Renal pelvis (tissue), 4 donors: ENCODE data around the gene MAP4K5. TPM values are rescaled to one million over a fixed set of nuclear protein-coding genes. Genes with fewer than 3 reads are reported as not detected.
"Not testable (repeated sequence)": the region's sequence is repeated elsewhere in the genome, so short reads cannot be mapped to it uniquely, and the experiment has no call there.

Experiments
- DNase-seq: peaks from one replicate; pipeline ENCODE4 v3.0.0-alpha.2; 2013
- polyA plus RNA-seq, 3 donors: library from polyadenylated mRNA; unstranded; fragments of 120-200 nt; gene quantifications; one replicate each; pipeline ENCODE4 v1.2.1, GENCODE V29; 2013; ENCODE audit not compliant: insufficient read length in 3 of 3

MAP4K5 gene
- polyA plus RNA-seq, 3 donors: 43.4 to 50.4 (median 50.2) TPM

DNA sequence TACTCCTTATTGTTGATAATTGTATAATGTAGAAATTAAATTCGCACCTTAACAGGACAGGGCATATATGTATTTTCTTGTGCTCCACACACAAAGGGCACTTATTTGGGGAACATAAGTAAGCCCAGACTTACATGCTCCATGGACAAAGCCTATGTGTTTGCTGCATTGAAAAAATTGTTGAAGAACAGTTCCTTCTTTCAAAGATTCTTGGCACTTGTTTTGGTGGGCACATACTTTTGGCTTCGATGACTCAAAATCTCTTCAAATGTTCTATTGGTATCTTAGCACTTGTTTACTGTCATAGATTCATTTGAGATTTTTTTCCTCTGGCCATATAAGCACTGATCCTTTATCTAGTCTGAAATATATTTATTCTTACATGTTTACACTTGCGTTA is 1.4 kb upstream of the MAP4K5 start:
- no peak for DNase-seq

DNA sequence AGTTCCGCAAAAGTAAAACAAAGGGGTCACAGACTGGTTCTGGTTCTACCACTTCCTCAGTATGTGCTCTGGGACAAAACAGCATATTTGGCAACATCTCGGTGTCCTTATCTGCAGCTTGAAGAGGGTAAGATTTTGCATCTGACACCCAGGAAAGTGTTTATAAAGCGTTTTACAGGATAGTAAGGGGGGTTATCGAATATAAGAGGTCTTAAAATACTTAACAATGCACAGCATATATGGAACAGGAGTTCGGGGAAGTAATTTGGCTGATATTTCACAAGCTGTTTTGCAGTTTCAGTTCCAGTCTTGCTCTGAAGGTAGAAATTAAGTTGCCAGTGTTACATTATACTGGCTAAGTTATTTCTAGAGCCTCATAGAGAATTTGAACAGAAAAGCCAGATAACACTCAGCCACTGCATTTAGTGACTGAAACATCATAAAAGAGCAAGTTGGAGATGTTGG is 904 bp upstream of the MAP4K5 start:
- no peak for DNase-seq

DNA sequence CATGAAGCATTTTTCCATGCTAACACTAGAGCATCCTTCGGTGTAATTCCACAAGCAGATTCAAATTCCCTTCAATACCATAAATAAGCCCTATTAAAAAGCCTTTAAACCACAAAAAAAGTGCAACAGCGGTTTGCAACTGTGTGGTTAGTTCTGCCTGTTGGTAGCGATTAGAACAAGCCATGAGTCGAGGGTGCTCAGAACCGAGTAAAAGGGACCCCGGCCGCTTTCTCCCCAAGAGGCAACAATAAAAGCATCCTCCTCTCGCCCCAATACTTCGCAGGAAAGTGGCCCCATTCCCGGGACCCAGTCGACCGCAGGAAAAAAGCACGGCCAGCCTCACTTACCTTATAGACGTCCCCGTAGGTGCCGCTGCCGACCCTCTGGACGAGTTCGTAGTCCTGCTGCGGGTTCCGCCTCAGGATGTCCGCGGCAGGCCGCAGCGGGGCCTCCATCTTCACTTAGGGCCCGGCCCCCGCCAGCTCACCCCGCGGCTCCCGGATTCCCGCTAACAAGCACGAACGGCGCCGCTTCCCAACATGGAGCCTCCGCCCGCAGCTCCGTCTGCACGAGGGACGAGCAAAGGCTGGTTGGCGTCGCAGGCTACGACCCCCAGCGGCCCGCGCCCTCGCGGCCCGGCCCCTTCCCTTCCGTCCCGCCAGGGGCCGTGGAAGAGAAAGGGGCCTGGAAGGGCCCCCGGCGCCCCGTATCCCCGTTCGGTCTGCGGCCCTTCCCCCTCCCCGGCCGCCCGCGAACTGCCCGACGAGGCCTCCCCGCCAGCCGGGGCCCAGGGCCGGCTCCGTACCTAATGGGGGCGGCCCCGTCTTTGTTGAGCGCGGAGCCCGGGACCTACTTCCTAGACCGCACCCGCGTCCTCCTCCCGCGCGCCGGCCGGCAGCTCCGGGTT is 521 bp downstream of the MAP4K5 start:
- DNase-seq: peak; percentile 60

DNA sequence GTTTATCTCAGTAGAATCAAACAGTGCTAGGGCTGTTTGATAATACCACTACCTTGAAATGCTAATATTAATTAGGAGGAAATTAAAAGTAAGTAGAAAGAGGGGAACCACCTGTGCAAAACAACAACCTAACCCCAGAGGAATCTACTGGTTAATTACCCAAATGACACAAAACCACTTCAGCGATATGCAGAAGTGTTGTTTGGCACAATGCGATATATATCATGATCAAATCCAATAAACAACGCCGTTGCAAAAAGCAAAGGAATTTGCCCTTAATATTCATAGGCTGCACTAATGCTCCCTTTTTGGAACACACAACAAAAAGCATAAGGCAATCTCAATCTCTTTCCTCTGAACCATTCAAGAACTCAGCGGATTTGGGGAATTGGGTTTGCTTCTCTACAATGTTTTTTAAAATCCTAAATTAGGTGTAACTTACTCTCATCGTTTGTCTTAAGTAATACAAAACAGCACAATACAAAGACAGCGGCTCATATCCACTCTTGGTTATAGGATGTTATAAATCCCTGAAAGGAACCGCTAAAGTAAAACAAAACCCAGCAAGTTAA is 1.5 kb downstream of the MAP4K5 start:
- DNase-seq: no peak

DNA sequence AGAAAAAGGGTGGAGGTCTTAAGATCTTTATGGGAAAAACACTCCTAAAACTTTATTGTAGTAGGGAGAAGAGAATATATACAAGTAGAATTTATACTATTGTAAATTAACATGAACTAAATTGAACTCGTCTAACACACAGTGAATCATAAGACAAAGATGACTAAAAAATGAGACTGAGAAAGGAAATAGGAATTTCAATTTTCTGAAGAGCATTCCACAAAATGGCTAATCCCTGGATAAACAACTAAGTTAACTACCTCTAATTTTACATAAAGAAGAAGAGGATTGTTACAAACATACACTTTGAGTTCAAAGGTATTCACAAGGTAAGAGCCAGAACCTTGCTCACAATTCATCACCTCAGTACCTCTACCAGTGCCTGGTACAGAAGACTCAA is 2.0 kb downstream of the MAP4K5 start:
- no peak for DNase-seq

DNA sequence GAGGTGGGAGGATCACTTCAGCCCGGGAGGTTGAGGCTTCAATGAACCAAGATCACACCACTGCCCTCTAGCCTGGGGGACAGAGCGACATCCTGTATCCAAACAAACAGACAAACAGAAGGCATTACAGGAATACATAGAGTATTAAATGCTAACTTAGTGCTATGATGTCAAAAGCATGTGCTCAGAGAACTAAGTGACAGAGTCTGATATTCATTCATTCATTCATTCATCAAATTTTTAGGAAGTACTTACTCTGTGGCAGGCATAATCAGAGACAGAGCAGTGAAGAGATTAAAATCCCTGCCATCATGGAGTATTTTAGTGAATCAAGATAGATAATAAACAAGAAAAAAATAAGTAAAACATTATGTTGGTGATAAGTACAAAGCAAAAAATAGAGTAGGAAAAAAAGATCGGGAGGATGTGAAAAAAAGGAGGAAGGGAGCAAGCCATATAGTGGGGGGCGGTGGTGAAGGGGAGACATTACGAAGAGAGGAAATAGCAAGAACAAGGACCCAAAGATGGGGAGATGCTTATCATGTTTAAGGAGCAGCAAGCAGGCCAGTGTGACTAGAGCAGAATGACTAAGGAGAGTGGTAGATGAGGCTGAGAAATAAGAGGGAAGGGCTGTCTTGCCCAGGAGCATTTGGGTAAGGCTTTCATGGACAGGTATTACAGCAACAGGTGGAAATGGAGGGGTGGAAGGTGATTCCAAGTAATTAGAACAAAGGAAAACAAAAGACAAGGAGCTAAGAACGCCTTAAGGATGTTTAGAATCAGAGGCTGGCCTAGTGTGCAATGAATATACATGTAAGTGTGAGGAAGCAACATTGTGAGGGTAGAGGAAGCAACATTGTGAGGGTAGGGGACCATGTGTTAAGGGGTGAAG is 2.8 kb downstream of the MAP4K5 start:
- no peak for DNase-seq

DNA sequence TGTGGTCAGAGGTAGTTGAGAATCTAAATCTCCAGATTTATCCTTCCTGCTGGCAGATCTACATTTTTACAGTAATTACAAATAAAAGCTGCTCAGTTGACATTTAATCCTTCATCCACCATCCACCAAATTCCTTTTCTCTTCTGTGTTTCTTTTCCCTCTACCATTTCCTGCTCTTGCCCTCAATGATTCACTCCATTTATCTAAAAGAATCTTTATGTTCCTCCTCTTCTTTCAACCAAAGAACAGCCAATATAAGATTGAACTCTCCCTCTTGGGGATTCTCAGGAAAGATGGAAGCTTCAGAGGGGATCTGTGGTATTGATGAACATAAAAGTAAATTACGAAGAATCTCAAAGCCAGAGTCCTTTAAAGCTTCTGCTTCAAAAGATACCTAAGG is 4.4 kb downstream of the MAP4K5 start:
- DNase-seq: no peak

DNA sequence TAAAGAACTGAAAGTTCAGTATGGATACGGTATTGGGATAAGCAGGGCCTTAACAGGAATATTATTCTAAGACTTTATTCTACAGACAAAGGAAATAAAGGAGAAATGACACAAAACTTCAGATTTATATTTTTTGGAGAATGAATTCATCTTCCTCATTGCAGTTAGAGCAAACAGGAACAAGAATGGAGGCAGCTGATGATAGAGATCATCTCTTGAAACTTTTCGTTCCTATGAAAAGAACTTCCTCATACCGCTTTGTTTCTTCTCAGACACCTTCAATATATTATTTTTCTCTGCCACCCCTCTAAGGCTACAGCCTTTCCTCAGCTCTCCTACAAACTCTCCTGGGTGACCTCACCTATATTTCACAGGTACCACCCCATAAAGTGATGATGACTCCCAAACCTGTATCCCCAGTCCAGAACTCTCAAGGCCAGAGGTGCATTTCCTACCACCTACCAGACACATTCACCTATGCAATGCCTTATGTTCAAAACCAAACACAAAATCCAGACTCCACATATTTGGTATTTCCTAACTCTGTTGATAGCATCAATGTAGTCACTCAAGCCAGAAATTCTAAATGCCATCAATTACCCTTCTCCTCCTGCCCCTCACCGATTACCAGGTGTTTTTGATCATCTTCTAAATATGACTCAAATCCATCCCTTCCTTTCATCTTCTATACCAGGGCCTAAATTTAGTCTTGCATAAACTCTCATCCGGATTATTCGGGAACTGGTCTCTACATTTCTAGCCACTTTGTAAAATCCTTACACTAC is 7.4 kb downstream of the MAP4K5 start:
- DNase-seq: no peak

DNA sequence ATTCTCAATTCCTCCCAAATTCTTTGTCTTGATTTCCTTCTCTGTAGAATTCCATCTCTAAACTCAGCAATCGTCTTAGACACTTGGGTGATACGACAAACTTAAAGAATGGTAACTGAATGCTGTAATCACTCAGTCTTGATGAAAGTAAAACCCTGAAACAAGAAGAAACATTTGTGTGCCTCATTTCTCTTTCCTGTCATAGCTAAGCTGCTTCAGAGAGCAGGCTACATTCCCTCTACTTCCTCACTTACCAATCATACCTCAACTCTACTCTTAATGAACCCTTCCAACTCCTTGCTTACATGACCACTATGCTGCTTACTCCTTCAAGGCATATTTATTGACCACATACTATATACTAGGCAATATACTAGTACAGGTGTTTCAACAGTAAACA is 8.3 kb downstream of the MAP4K5 start:
- DNase-seq: no peak

DNA sequence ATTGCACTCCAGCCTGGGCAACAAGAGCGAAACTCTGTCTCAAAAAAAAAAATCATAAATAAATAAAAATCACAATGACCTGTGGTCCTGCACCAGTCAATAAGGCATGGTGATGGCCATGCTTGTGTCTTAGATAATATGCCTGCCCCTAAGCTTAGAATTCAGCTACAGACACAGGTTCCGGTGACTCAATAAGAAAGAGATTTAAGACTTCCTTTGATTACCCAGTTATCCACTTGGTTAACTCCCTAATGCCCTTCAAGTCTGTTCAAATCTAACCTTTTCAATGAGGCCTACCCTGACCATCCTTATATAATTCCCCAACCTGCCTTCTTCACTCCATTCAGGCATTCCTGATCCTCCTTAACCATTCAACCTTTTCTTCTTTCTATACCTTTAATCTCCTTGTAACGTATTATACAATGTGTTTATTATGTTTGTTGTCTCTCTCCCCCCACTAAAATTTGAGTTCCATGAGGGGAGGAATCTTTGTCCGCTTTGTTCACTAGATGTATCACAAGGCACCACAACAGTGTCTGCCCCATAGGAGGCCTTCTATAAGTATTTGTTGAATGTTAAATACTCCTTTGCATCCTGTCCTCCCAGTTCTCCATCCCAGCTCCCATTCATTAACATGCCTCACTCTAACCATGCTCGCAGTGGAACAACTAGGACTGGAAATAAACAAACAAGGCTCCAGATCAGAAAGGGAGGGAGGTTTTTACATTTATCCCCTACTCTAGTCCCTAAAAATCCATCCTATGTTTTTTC is 8.9 kb downstream of the MAP4K5 start:
- no peak for DNase-seq

DNA sequence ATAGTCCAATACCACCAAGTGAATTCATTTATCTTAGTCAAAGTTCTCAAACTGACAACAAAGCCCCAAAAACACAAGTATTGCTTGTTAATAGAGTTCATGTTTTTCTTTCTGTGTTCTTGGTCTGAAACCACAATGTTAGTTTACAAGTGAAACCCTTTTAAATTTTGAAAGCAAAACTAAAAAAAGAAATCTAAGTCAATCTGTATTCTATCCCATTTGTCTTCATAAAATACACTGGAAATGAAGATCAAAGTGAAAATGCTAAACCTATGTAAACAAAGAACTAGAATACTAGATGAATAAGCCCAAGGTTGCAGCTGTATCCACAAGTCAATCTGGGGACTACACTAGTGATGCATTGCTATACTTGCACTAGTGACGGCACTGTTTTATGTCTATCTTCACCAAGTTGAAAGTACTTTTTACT is 10.4 kb downstream of the MAP4K5 start:
- DNase-seq: no peak

DNA sequence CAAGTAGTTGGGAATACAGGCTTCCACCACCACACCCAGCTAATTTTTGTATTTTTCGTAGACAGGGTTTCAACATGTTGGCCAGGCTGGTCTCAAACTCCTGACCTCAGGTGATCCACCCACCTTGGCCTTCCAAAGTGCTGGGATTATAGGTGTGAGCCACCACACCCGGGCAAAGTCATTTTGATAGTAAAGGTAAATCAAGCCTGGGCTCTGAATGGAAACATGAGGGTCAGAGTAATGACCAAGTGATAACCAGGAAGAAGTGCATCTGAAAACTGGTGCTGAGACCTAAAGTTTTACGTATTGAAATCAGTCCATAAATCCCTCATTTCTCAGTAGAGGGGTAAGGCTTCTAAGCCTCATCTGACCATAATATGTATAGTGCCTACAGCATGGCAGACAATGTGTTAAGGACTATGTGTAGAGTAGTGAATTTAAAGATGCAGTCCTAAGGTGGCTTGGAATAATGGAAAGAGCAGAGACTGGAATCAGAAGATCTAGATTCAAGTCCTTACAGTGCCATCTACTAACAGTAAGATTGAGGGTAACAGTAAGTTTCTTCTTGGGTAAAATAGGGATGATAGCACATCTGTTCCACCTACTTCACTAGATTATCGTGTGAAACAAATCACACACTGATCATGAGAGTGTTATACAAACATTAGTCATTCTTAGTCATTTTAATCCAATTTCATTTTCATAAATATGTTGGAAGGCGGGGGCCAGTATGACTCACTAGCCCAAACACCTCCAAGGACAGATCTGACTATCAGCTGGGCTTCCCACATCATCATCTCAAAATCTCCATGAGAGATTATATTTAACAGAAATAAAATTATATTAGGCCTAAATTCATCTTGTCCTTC is 11.2 kb downstream of the MAP4K5 start:
- DNase-seq: no peak

DNA sequence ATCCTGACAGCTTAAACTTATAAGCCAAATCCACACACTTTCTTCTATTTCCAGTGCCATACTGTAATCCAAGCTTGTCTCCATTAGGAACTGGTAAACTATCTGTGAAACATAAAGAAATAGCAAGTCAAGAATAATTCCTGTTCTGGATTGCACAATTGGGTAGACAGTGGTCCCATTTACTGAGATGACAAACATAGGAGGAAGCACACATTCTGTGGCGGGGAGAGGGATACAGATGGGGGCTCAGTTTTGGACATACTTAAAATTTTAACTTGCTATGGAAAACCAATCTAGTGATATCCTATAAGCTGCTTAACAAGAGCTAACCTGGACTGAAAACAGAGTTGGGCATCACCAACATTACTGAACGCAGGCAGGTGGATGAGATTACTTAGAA is 16.3 kb downstream of the MAP4K5 start:
- DNase-seq: no peak

DNA sequence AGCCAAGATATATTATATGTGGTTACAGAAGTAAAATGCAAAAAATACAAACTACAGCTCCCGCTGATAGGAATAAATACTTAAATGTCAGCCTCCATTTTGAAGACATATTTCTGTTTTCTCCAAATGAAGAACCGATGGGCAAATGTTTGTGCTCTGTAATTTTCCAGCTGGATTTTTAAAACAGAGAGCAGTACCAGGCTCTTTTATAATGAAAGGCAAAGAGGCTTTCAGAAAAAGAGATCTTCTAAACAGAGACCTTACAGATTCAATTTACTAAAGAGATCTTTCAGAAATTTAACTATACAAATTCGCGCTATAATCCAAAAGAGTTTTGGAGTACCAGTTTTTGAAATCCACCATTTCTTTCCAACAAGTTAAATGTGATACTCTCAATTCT is 19.9 kb downstream of the MAP4K5 start:
- no peak for DNase-seq

DNA sequence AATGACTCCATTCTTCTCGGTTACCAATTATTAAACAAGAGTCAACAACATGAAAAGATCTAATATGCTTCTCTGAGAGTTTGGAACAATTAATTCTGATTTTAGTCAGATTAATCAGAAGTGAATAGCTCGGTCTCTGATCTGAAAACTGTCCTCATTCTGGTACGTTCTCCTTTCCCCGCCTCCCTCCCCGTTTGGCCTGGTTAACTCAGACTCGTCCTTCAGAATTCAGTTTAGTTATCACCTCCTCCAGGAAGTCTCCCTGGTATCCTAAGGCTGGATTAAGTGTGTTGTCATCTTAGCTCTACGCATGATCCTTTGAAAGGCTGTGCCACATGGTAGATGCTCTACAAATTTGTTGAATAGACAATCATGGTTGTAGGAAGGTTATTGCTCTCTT is 22.2 kb downstream of the MAP4K5 start:
- no peak for DNase-seq

DNA sequence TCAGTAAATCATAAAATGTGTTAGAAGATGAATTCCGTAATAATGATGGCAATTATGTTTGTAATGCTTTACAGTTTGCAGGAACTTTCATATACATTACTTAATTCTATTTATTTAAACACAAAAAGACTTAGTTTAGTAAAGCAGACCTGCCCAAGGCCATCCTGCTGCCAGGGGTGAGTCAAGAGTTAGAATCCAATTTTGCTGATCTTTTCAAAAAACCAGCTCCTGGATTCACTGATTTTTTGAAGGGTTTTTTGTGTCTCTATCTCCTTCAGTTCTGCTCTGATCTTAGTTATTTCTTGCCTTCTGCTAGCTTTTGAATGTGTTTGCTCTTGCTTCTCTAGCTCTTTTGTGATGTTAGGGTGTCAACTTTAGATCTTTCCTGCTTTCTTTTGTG is 25.3 kb downstream of the MAP4K5 start:
- not testable (repeated sequence) for DNase-seq

DNA sequence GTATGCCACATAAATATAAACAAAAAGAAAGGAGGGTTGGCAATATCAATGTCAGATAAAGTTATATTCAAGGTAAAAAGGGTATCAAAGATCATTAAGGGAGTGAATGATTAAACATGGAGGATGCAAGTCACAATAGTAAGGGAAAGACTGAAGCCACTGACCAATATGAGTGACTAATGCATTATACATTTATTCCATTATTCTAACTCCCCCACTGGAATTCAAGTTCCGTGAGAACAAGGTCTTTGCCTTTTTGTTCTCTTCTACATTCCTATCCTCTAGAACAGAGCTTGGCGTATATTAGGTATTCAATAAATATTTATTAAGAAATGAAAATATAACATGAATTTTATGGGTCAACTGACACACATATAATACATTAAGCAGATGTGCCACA is 30.7 kb downstream of the MAP4K5 start:
- no peak for DNase-seq

DNA sequence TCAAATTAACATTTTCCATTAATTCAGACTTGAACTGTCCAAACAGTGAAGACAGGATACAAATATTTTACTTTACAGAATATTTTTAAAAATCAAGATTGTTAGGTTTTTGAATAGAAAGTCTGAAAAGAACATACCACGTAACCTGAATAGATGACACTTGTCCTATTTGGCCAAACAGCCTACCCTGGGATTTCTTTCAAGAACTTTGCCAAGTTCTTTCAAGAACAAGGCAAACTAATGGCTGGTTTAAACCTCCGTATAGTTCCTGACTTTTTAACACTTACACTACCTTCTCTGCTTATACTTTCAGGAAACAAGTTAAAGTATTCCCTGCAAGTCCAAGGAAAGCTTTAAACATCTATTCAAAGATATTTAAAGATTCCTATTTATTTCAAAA is 35.0 kb downstream of the MAP4K5 start:
- no peak for DNase-seq

DNA sequence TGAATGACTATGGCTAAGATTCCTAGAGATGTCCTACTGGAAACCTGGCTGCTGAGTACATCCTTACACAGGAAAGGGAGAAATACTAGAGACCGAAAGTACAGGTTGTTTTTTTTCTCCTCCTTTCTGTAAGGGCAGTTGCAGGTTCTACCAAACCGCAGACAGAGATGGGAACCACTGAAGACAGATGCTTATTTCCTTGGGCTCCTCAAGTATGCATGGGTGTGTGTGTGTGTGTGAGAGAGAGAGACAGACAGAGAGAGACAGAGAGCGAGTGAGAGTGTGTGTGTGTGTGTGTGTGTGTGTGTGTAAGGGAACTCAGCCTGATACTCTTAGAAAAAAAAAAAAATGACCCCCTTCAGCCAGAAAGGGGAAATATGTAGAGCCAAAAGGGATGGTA is 42.5 kb downstream of the MAP4K5 start:
- no peak for DNase-seq

DNA sequence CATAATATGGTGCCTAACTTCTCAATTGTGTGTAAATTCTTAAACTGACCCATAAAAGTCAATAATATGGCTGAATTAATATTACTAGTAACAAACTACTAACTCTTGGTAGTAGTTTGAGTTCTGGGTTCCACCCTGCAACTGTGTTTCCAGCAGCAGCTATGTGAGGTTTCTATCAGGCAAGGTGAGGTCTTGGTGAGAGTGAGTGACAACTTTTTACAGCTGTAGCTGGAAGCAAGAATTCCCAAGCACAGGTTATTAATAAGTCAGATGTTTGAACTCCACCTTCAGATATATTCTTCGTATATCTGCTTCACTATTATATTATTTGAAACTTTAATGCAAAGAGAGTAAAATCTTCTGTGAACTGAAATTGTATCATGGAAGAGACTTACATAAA is 43.8 kb downstream of the MAP4K5 start:
- no peak for DNase-seq
